ENCODE data around the gene RLBP1.

RLBP1 gene

GRCh38 chr15:89178307-89178977 lies 42.9 kb downstream of the RLBP1 start:
- no peak for DNase-seq (ENCODE audit: low read depth in 2 of 2)

- DNase-seq (ENCODE audit: low read depth in 2 of 2) = peak; percentile 29 to 31
Observed at GRCh38 chr15:89177633-89178306, 43.6 kb downstream of the RLBP1 start.

GRCh38 chr15:89177116-89177515 lies 44.3 kb downstream of the RLBP1 start:
- no peak for DNase-seq (ENCODE audit: low read depth in 2 of 2)

- no peak for DNase-seq (ENCODE audit: low read depth in 2 of 2)
Observed at GRCh38 chr15:89175617-89176191, 45.7 kb downstream of the RLBP1 start.

- DNase-seq (ENCODE audit: low read depth in 2 of 2) = no peak
Observed at GRCh38 chr15:89174476-89174875, 46.9 kb downstream of the RLBP1 start.

GRCh38 chr15:89172921-89173320 lies 48.5 kb downstream of the RLBP1 start:
- DNase-seq (ENCODE audit: low read depth in 2 of 2) = no peak

- no peak for DNase-seq (ENCODE audit: low read depth in 2 of 2)
Observed at GRCh38 chr15:89171136-89172072, 50.0 kb downstream of the RLBP1 start.

GRCh38 chr15:89170364-89170763 lies 51.0 kb downstream of the RLBP1 start:
- DNase-seq (ENCODE audit: low read depth in 2 of 2) = no peak

GRCh38 chr15:89168316-89168833 lies 53.0 kb downstream of the RLBP1 start:
- DNase-seq (ENCODE audit: low read depth in 2 of 2) = no peak

- DNase-seq (ENCODE audit: low read depth in 2 of 2) = peak; percentile 64 to 67
Observed at GRCh38 chr15:89167267-89168176, 53.9 kb downstream of the RLBP1 start.

- DNase-seq (ENCODE audit: low read depth in 2 of 2) = no peak
Observed at GRCh38 chr15:89165677-89166076, 55.7 kb downstream of the RLBP1 start.

GRCh38 chr15:89164712-89165211 lies 56.6 kb downstream of the RLBP1 start:
- no peak for DNase-seq (ENCODE audit: low read depth in 2 of 2)

- no peak for DNase-seq (ENCODE audit: low read depth in 2 of 2)
Observed at GRCh38 chr15:89163271-89164055, 57.9 kb downstream of the RLBP1 start.

GRCh38 chr15:89161666-89162065 lies 59.7 kb downstream of the RLBP1 start:
- DNase-seq (ENCODE audit: low read depth in 2 of 2) = no peak
